Fibroblast of villous mesenchyme (primary cell): ENCODE measurements around the gene BBS9. TPM values are rescaled to one million over a fixed set of nuclear protein-coding genes. Genes with fewer than 3 reads are reported as not detected.
A peak's percentile ranks its signal among the peaks of the same experiment; 100 is the strongest.

Source experiments
- DNase-seq: peaks from one replicate; pipeline ENCODE4 v3.0.0-alpha.2; 2010; ENCODE audit warnings: low read depth
- H3K4me3 ChIP-seq: 2 replicates; pipeline ENCODE4 v1.5.1; 2011; ENCODE audit warnings: low read depth, mild to moderate bottlenecking, low read length
- total RNA-seq: library from RNA; depleted of rRNA; stranded (reverse); fragments of >200 nt; gene quantifications from 2 replicates; pipeline ENCODE4 v1.2.3, GENCODE V29; 2012
- TF ChIP-seq, protein P1 (sequence below): IDR thresholded peaks from 2 replicates; pipeline ENCODE4 v1.5.1; 2012; ENCODE audit warnings: low read depth, mild to moderate bottlenecking, low read length; ENCODE audit not compliant: insufficient read depth

Gene BBS9
- total RNA-seq, 1 donor: 20.7 TPM

DNA sequence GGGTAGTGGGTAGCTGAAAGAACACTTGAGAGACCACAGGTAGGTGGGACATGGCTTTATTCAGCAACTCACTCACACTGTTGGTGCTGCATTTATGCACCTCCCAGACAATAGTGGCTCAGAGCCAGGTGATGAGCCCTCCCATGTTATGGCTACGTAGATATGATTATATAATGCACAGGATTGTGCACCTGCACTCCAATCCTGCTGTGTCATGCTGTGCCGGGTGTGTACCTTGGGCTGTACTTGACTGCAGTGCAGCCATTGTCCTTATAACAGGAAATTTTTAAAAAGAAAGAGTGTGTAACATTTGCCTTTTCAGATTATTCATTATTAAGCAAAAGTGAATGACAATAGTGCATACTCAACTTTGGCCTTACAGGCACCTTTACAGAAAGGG is 409.8 kb downstream of the BBS9 start:
- TF ChIP-seq, protein P1, sequence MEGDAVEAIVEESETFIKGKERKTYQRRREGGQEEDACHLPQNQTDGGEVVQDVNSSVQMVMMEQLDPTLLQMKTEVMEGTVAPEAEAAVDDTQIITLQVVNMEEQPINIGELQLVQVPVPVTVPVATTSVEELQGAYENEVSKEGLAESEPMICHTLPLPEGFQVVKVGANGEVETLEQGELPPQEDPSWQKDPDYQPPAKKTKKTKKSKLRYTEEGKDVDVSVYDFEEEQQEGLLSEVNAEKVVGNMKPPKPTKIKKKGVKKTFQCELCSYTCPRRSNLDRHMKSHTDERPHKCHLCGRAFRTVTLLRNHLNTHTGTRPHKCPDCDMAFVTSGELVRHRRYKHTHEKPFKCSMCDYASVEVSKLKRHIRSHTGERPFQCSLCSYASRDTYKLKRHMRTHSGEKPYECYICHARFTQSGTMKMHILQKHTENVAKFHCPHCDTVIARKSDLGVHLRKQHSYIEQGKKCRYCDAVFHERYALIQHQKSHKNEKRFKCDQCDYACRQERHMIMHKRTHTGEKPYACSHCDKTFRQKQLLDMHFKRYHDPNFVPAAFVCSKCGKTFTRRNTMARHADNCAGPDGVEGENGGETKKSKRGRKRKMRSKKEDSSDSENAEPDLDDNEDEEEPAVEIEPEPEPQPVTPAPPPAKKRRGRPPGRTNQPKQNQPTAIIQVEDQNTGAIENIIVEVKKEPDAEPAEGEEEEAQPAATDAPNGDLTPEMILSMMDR: no peak
- no peak overlapping the region for H3K4me3 ChIP-seq
- no peak for DNase-seq

DNA sequence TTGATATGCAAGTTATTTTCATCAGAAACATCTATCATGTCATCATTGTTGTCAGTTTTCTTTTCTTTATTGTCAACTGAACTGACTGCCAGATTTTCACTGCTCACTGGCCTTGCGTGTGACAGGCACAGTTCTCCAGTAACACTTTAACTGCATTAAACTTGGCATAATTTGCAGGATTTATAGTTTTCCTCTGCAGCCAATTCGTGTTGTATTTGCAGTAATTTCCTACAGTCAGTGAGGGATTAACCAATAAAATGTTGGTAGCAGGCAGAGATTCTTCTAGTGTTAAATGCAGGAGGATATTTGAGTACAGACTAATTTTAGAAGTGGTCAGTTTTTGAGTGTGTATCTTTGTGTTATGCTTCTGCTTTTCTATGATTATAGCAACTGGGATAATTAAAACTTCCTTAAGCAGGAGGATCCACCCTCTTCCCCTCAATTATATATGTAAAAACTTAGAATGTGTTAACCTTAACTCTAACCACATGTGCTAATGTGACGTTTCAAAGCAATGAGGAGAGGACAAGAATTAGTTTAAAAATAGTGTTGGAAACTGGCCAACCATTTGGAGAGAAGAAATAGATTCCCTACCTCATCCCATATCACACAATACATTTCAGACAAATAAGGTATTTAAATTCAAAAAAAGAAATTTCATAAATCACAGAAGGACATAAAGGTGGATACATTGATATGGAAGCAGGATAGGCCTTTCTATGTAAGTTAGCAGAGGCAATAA is 410.5 kb downstream of the BBS9 start:
- TF ChIP-seq, protein P1: no peak
- no peak overlapping the region for H3K4me3 ChIP-seq
- DNase-seq: no peak

DNA sequence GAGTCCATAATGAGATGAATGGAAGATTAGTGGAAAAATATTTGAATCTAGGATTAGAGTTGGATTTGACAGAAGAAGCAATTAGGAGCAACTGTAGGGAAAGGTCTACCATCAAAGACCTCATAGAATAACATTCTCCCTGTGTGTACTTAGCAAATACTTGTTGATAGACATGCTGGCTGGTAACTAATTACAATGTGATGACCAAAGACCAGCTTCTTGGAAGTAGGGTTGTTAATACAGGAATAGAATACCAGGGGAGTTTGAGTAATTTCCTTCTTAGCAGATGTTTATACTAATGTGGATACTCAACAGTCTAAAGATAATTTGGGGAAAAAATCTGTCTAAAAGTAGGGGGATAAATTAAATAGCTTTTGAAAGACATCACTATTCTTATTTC is 418.5 kb downstream of the BBS9 start:
- TF ChIP-seq, protein P1: no peak

DNA sequence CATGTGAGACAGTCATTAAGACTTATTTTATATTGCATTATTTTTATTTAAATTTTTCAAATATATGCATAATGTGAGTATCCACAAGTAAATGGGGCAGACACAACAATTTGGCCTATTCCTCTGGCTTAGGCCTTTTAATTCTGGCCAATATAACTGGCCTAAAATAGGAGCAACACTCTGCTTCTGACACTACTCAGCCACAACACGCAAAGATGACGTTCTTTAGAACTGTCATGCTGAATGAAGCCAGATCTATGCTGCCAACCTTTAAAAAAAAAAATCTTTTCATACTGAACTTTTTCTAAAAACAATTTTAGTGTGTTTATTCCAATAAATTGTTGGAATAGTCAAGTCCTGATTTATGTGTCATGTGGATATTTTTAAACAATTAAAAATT is 421.0 kb downstream of the BBS9 start:
- TF ChIP-seq, protein P1: no peak
- no peak for DNase-seq
- H3K4me3 ChIP-seq: no peak overlapping the region

More for the DNA sequence above, 418.5 kb downstream of the BBS9 start:
- DNase-seq: no peak
- H3K4me3 ChIP-seq: no peak overlapping the region

DNA sequence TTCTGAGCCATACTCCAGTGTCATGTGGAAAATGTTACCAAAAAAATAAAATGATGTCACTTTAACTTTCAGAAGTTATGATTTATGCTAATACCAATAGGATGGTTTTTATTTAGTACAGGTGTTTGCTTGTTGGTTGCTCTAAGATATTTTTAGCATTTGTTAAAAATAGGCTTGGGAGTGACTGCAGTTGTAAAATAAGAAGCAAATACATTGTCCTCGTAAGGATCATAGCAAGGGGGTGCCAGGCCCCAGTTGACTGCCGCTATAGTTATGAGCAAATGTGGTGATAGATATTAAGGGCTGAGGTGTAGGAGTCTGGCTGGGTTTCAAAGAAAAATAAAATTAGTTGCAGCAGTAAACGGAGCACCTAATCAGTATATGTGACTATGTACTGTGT is 421.6 kb downstream of the BBS9 start:
- no peak for DNase-seq
- H3K4me3 ChIP-seq: no peak overlapping the region
- TF ChIP-seq, protein P1: no peak

DNA sequence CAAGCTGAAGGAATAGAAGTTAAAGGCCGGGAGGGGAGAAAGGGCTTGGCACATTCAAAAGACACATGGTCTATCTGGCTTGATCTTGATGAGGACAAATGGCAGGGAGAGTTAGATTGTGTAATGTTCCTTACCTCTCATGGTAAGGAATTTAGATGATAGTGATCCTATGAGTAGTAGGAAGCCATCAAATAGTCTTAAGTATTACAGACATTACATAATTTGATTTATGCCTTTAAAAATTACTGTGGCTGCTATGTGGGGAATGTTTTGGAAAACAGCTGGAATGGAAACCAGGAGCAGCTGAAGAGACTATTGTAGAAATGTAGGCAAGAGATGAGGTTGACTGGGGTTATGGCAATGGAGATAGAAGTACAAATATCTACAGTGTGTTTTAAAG is 424.7 kb downstream of the BBS9 start:
- DNase-seq: peak; percentile 3
- TF ChIP-seq, protein P1: no peak
- H3K4me3 ChIP-seq: no peak overlapping the region

DNA sequence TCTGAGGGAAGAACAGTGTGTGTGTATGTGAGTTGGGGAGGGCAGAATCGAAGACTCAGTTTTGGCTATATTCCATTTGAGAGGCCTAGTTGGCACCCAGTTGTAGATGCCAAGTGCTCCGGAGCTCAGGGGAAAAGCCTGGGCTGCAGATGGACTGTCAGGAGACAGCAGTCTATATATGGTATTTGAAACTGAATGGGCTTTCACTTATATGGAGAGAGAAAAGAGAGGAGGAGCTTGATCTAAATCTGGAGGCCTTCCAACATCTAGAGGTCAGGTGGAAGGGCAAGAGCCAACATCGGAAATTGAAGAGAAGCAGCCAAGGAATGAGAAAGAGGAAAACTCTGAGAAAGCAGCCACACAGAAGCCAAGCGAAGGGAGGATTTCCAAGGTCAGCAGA is 425.2 kb downstream of the BBS9 start:
- H3K4me3 ChIP-seq: no peak overlapping the region
- TF ChIP-seq, protein P1: no peak
- DNase-seq: no peak
